ENCODE measurements around the gene RXRA.

The RXRA gene

DNA sequence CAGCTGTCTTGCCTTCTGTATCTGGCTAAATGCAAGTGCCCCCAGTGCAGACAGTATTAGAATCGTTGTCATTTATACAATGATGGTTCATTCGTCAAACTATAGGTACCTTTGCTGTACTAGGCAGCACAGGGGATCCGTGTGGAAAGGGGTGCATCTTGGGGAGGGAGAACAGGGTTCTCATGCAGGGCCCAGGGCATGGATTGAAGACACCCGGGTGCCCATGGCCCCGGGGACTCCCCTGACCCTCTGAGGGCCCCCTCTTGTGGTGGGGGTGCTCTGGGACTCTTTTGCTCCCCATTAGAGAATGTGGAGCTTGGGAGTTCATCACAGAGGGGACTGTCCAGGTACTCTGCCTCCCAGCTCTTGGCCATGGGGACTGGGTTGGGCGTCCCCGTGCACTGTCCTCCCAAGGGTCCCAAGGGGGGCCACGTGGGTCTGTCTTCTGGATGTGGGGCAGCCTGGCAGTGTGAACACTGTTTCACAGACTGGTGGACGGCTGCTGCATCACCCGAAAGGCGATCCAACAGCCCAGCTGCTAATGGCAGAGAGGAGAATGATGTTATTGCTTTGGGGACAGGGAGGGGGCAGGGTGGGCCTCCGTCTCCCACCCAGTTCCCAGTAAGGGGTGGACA lies 36.9 kb upstream of the RXRA start:
- no peak for DNase-seq (ENCODE audit: low spot score)
- TF ChIP-seq, protein P1, sequence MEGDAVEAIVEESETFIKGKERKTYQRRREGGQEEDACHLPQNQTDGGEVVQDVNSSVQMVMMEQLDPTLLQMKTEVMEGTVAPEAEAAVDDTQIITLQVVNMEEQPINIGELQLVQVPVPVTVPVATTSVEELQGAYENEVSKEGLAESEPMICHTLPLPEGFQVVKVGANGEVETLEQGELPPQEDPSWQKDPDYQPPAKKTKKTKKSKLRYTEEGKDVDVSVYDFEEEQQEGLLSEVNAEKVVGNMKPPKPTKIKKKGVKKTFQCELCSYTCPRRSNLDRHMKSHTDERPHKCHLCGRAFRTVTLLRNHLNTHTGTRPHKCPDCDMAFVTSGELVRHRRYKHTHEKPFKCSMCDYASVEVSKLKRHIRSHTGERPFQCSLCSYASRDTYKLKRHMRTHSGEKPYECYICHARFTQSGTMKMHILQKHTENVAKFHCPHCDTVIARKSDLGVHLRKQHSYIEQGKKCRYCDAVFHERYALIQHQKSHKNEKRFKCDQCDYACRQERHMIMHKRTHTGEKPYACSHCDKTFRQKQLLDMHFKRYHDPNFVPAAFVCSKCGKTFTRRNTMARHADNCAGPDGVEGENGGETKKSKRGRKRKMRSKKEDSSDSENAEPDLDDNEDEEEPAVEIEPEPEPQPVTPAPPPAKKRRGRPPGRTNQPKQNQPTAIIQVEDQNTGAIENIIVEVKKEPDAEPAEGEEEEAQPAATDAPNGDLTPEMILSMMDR (IDR thresholded peaks at IDR 0.05; ENCODE audit: borderline replicate concordance, control extremely low read depth, extremely low read depth, insufficient read depth, missing control alignments), result no peak
- in situ Hi-C loops (cut with MboI; ENCODE audit: low sequenced_read_pairs, unreplicated experiment), result no loop called here

DNA sequence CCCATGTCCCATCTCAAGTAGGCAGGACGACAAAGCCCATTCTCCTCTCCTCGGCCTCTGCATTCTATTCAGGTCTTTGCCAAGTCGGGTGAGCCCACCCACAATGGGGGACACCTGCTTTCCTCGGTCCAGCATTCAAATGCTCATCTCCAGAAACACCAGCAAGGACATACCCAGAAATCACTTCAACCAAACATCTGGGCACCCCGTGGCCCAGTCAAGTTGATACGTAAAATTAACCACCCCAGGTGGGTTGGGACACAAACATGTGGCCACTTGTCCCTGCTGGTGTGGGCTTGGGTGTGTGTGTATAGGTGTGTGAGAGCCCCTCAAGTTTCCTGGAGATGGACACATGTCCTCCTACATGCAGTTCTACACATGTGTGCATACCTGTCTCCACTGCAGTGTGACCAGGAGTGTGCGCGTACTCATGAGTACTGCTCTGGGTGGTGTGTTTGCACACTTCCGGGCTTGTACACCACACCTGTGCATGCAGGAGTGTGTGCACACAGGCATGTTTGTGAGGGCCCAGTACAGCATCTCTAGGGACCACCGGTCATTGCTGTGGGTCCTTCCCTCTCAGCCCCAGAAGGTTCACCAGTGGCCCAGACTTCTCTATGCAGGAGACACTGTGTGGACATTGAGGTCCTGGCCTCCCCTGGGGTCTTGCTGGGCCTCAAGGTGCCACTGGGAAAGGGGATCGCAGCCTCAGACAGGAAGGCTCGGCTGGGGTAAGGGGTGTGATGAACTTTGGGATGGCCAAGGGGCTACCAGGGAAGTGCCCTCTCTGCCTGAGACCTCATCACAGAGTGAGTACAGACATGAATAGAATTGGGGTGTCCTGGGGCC lies 35.4 kb upstream of the RXRA start:
- in situ Hi-C loops (cut with MboI; ENCODE audit: low sequenced_read_pairs, unreplicated experiment), result no loop called here
- no peak for DNase-seq (ENCODE audit: low spot score)
- TF ChIP-seq, protein P1 (IDR thresholded peaks at IDR 0.05; ENCODE audit: borderline replicate concordance, control extremely low read depth, extremely low read depth, insufficient read depth, missing control alignments), result no peak

DNA sequence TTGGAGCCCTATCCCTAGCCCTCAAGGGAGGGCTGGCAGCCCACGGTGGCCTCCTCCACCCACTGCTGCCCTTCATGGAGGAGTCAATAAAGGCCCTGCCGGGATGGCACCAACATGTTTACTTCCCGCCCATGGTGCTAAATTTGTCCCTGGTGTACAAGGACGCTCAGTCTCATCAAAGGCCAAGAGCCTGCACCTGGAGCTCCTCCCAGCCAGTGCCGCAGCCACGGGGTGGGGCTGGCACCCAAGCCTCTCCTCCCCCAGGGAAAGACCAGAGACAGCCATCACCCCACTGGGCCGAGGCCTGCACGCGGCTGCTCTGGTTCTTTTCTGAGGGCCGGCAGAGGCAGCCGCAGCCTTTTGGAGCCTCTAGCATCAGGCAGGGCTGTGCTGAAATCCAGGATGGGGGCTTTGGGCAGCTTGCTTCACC lies 34.8 kb upstream of the RXRA start:
- in situ Hi-C loops (cut with MboI; ENCODE audit: low sequenced_read_pairs, unreplicated experiment), result no loop called here
- TF ChIP-seq, protein P1 (IDR thresholded peaks at IDR 0.05; ENCODE audit: borderline replicate concordance, control extremely low read depth, extremely low read depth, insufficient read depth, missing control alignments), result no peak
- no peak for DNase-seq (ENCODE audit: low spot score)

DNA sequence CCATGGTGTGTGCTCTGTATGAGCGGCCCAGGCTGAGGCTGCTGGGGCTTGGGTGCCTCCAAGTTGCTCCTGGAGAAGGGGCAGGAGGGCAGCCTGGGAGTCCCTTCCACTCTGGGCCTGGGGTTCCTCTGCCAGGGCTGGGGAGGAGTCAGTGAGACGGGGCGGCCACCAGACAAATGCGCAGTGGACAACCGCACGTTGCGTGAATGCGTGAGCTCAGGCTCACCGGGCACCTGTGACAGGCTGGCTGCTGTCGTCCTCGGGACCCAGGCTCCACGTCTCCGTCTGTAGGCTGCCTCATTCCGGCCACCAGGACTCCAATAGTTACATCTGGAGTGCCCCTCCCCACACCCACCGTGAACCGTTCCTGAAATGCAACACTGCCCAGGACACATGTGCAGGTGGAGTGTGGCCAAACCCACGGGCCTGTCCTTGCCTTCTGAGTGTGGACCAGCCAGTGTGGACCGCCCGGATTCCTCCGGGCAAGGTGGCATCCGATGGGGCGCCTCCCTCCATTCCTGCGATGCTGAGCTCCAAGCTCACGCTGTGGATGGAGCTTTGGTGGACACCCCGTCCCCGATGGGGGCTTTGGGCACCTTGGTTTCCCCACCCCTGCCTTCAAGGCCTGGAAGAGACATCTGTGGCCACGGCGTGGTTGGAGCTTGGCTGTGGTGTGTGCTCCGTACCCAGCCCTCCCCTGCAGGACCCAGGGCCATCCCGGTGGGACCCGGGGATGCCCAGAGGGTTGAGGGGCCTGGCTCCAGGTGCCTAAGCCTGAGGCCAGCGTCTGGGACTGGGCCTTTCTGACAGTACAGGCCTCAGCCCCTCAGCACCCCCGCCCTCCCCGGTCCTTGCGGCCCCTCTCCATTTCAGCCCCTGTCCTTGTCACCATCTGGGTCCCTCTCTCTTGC lies 34.0 kb upstream of the RXRA start:
- in situ Hi-C loops (cut with MboI; ENCODE audit: low sequenced_read_pairs, unreplicated experiment), result no loop called here
- TF ChIP-seq, protein P1 (IDR thresholded peaks at IDR 0.05; ENCODE audit: borderline replicate concordance, control extremely low read depth, extremely low read depth, insufficient read depth, missing control alignments), result no peak

DNA sequence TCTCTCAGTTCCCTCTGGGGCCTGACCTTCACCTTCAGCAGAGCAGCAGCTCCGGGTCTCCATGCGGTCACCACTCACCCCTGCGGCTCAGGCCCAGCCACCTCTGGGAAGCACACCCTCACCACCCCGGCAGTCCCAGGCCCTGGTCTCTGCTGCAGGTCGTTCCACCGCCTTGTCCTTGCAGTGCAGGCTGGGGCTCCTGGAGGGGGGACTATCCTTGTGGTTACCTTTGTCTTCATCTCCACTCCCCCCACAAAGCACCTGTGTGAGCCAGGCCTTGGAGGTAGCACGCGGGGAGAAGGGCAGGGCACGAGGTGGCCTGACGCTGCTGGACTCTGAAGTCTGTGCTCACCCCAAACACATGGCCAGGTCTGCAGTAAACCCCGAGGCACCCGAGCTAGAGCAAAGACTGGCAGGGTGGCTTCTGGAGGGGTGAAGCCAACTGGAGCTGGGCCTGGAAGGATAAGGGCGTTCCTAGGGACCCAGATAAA lies 33.2 kb upstream of the RXRA start:
- no peak for DNase-seq (ENCODE audit: low spot score)
- TF ChIP-seq, protein P1 (IDR thresholded peaks at IDR 0.05; ENCODE audit: borderline replicate concordance, control extremely low read depth, extremely low read depth, insufficient read depth, missing control alignments), result no peak
- in situ Hi-C loops (cut with MboI; ENCODE audit: low sequenced_read_pairs, unreplicated experiment), result no loop called here

More for the DNA sequence above, 34.0 kb upstream of the RXRA start:
- DNase-seq (ENCODE audit: low spot score), result no peak

DNA sequence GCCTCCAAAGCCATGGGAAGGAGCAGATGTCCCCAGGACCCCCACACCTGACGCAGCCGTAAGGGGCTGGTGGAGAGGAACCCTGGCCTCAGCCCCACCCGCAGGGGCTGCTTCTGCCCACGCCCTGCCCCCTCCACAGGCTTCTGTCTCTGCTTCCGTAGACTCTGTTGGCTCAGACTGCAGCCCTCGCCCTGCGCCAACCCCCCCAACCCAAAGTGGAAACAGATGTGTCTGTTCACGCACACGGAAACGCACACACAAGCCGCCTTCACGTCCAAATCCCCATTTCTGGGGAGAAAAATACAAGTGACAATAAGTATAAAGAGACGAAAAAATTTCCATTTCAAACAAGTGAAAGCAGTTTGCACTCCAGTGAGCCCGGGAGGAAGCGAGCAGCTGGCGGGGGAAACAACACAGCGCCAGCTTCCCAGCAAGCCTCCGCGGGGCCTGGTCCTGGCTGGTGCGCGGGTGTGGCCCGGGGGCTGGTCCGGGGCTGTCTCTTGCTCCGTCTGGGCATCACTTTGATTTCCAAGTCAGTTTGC lies 32.6 kb upstream of the RXRA start:
- TF ChIP-seq, protein P1 (IDR thresholded peaks at IDR 0.05; ENCODE audit: borderline replicate concordance, control extremely low read depth, extremely low read depth, insufficient read depth, missing control alignments), result no peak
- in situ Hi-C loops (cut with MboI; ENCODE audit: low sequenced_read_pairs, unreplicated experiment), result no loop called here
- DNase-seq (ENCODE audit: low spot score), result no peak
